OCI-LY1 (cell line): ENCODE results near the gene NEURL2.

Experiments
- H2AFZ ChIP-seq: fragments of 200-600 bp; sonication (generic), shearing (Covaris generic); 2 replicates; pipeline ENCODE4 v1.6.0; 2014; ENCODE audit warnings: antibody characterized with exemption, mild to moderate bottlenecking, low read length
- H3F3A ChIP-seq: fragments of 200-600 bp; sonication (generic), shearing (Covaris generic); 2 replicates; pipeline ENCODE4 v1.6.0; 2014; ENCODE audit warnings: mild to moderate bottlenecking, antibody characterized with exemption, low read length, moderate library complexity; ENCODE audit not compliant: insufficient read depth
- H3K27ac ChIP-seq: fragments of 200-600 bp; sonication (generic); 2 replicates; pipeline ENCODE4 v1.5.1; 2014; ENCODE audit warnings: low read length, mixed run types, mild to moderate bottlenecking, low read depth; ENCODE audit not compliant: poor library complexity, severe bottlenecking
- H3K27me3 ChIP-seq: fragments of 200-600 bp; sonication (generic); 2 replicates; pipeline ENCODE4 v1.6.0; 2014; ENCODE audit warnings: antibody characterized with exemption, mild to moderate bottlenecking, low read length, moderate library complexity; ENCODE audit not compliant: insufficient read depth
- H3K36me3 ChIP-seq: fragments of 200-600 bp; sonication (generic); 2 replicates; pipeline ENCODE4 v1.6.1; 2014; ENCODE audit warnings: mild to moderate bottlenecking, antibody characterized with exemption, low read length, moderate library complexity, mixed read lengths; ENCODE audit not compliant: insufficient read depth
- H3K4me1 ChIP-seq: fragments of 200-600 bp; sonication (generic); 2 replicates; pipeline ENCODE4 v1.5.1; 2014; ENCODE audit warnings: mild to moderate bottlenecking, low read length, moderate library complexity; ENCODE audit not compliant: insufficient read depth, severe bottlenecking
- H3K4me2 ChIP-seq: fragments of 200-600 bp; sonication (generic), shearing (Covaris generic); 2 replicates; pipeline ENCODE4 v1.6.1; 2014; ENCODE audit warnings: low read length
- H3K4me3 ChIP-seq: fragments of 200-600 bp; sonication (generic); 2 replicates; pipeline ENCODE4 v1.5.1; 2014; ENCODE audit warnings: low read length, low read depth, mild to moderate bottlenecking, mixed read lengths; ENCODE audit not compliant: poor library complexity, severe bottlenecking
- H3K79me2 ChIP-seq: fragments of 200-600 bp; shearing (Covaris generic); 2 replicates; pipeline ENCODE4 v1.6.1; 2016; ENCODE audit warnings: mixed run types, low read length, mixed read lengths; ENCODE audit not compliant: insufficient read depth
- H3K9ac ChIP-seq: fragments of 200-600 bp; sonication (generic), shearing (Covaris generic); 2 replicates; pipeline ENCODE4 v1.6.1; 2014; ENCODE audit warnings: mild to moderate bottlenecking, low read length, mixed read lengths
- H3K9me2 ChIP-seq: fragments of 200-600 bp; sonication (generic), shearing (Covaris generic); 2 replicates; pipeline ENCODE4 v1.6.1; 2014; ENCODE audit warnings: low read depth, mild to moderate bottlenecking, low read length, mixed read lengths
- H3K9me3 ChIP-seq: fragments of 200-600 bp; shearing (Covaris generic); 2 replicates; pipeline ENCODE4 v1.6.1; 2014; ENCODE audit warnings: low read length, mixed read lengths
- H4K20me1 ChIP-seq: fragments of 200-600 bp; sonication (generic), shearing (Covaris generic); 2 replicates; pipeline ENCODE4 v1.6.0; 2016; ENCODE audit warnings: mild to moderate bottlenecking, low read length; ENCODE audit not compliant: insufficient read depth
- CTCF ChIP-seq: fragments of 200-600 bp; sonication (generic), shearing (Covaris generic); IDR thresholded peaks from 2 replicates; pipeline ENCODE4 v1.5.1; 2017; ENCODE audit warnings: mild to moderate bottlenecking, antibody characterized with exemption, low read length, moderate library complexity, mixed read lengths
- EZH2 ChIP-seq: fragments of 200-600 bp; sonication (generic), shearing (Covaris generic); IDR thresholded peaks from 2 replicates; pipeline ENCODE4 v1.8.0; 2017; ENCODE audit warnings: borderline replicate concordance, mixed run types, mild to moderate bottlenecking, antibody characterized with exemption, low read length, moderate library complexity, mixed read lengths

NEURL2 gene

GRCh38 chr20:45872626-45873025 is 18.4 kb downstream of the NEURL2 start:
- Histone ChIP-seq H3K4me3 (no peak overlapping the region), H3K4me2 (no peak overlapping the region), H2AFZ (no peak overlapping the region), H3K9me2 (no peaks in the 10 kb centered on the region), H3K27me3 (no peaks in the 10 kb centered on the region), H3K36me3 (peaks cover 14% of the 10 kb centered on the region; the same call in 1 of the 2 replicates), H3K9me3 (no peaks in the 10 kb centered on the region), H3K27ac (no peak overlapping the region), H3K9ac (no peak overlapping the region), H3F3A (no peaks in the 10 kb centered on the region), H4K20me1 (no peaks in the 10 kb centered on the region), H3K4me1 (no peaks in the 10 kb centered on the region), H3K79me2 (no peaks in the 10 kb centered on the region)
- TF ChIP-seq EZH2 (no peak), CTCF (no peak)

DNA sequence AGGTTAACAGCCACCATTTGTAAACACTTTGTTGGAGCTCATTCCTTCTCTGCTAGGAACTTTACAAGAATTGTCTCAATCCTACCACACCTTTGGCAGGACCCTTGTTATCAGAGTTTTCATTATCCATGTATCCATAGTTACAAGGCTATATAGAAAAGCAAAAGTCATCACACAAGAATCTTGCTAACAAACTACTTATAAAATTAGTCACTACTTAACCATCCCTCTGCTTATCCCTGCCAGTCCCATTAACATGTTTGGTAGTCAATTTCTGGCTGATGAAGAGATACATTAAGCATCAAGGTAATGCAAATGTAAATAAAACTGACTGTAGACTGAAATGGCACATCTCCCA is 23.2 kb downstream of the NEURL2 start:
- Histone ChIP-seq H3K9ac (no peak overlapping the region), H3K4me2 (no peak overlapping the region), H3K36me3 (0 out of 2 replicates have a peak, but pooled peaks cover 3% of the 10 kb centered on the region), H4K20me1 (no peaks in the 10 kb centered on the region), H3K4me1 (no peaks in the 10 kb centered on the region), H3K27me3 (no peaks in the 10 kb centered on the region), H2AFZ (no peak overlapping the region), H3K4me3 (no peak overlapping the region), H3K9me3 (no peaks in the 10 kb centered on the region), H3K9me2 (no peaks in the 10 kb centered on the region), H3K79me2 (no peaks in the 10 kb centered on the region), H3K27ac (no peak overlapping the region), H3F3A (no peaks in the 10 kb centered on the region)
- no peak for TF ChIP-seq EZH2
- TF ChIP-seq CTCF: no peak

- Histone ChIP-seq H3K27me3 (no peaks in the 10 kb centered on the region), H3K9me2 (no peaks in the 10 kb centered on the region), H2AFZ (no peak overlapping the region), H4K20me1 (no peaks in the 10 kb centered on the region), H3K36me3 (no peaks in the 10 kb centered on the region), H3K4me3 (no peak overlapping the region), H3K9ac (no peak overlapping the region), H3F3A (no peaks in the 10 kb centered on the region), H3K4me1 (no peaks in the 10 kb centered on the region), H3K4me2 (no peak overlapping the region), H3K79me2 (no peaks in the 10 kb centered on the region), H3K27ac (no peak overlapping the region), H3K9me3 (no peaks in the 10 kb centered on the region)
- no peak for TF ChIP-seq EZH2
- TF ChIP-seq CTCF: no peak
These were observed 23.7 kb downstream of the NEURL2 start for GRCh38 chr20:45867136-45867818.
